Breast epithelium (tissue), 3 donors: ENCODE data around the gene MON2.

Experiments
- POLR2A ChIP-seq: fragments of 450-650 bp; IDR thresholded peaks from one replicate; pipeline ENCODE4 v1.6.1; 2016; ENCODE audit warnings: antibody characterized with exemption, mild to moderate bottlenecking, moderate library complexity
- POLR2AphosphoS5 ChIP-seq, 3 donors: sonication (generic); formaldehyde crosslinking; IDR thresholded peaks; one replicate each; pipeline ENCODE4 v1.6.1; 2017; ENCODE audit warnings: antibody characterized with exemption in 3 of 3

GRCh38 chr12:62438098-62438692, 28.4 kb upstream of the MON2 start:
- TF ChIP-seq POLR2A (no peak), POLR2AphosphoS5 (IDR thresholded peaks at IDR 0.05) (no peak)
